ENCODE data around the gene TBXA2R.
"Not testable (repeated sequence)": the region's sequence is repeated elsewhere in the genome, so short reads cannot be mapped to it uniquely, and the experiment has no call there.

Gene TBXA2R

DNA sequence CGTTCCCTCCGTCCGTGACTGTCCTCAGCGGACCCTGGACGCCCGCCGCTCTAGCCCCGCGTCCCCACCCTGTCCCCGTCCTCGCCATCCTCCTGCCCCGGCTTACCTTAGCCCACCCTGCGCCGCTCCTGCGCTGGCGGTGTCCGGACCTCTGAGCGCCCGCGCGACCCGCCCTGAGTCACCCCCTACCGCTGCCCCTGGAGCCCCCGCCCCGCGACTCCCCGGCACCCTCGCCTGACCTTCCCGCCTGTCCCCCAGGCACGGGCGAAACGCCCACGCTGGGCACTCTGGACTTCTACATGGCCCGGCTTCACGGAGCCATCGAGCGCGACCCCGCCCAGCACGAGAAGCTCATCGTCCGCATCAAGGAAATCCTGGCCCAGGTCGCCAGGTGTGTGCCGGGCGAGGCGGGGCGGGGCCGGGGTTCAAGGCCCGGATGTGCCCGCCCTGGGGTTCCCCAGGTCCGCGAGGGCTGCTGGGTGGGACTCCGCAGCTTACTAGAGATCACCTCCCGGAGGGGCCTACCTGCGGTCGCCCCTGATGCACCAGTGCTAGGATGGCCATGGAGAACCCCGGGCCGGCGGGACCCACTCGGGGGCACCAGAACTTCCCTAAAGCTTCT, 28.8 kb downstream of the TBXA2R start:
- DNase-seq (ENCODE audit: low spot score) = no peak

DNA sequence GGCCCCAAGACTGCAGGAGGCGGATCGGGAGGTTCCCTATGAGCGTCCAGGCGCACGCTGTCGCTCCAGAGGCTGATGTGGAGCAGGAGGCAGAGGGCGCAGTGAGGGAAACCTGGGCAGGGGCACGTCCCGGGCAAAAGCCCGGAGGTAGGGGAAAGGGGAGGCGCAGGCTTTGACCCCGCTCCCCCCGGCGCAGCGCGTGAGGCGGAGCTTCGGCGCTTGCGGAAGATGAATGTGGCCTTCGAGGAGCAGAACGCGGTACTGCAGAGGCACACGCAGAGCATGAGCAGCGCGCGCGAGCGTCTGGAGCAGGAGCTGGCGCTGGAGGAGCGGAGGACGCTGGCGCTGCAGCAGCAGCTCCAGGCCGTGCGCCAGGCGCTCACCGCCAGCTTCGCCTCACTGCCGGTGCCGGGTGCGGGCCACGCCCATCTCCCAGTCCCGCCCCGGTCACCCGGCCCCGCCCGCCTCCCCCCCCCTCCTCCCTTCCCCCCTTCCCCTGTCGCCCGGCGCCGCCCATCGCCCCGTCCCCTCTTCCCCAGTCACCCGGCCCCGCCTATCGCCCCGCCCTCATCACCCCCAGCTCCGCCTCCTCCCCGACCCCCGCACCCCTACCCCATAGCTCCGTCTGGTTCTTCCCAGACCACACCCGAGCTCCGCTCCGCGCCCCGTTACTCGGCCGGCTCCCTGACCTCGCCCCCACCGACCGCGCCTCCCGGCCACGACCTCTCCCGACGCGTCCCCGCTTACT, 29.8 kb downstream of the TBXA2R start:
- peak; percentile 62 for DNase-seq (ENCODE audit: low spot score)

DNA sequence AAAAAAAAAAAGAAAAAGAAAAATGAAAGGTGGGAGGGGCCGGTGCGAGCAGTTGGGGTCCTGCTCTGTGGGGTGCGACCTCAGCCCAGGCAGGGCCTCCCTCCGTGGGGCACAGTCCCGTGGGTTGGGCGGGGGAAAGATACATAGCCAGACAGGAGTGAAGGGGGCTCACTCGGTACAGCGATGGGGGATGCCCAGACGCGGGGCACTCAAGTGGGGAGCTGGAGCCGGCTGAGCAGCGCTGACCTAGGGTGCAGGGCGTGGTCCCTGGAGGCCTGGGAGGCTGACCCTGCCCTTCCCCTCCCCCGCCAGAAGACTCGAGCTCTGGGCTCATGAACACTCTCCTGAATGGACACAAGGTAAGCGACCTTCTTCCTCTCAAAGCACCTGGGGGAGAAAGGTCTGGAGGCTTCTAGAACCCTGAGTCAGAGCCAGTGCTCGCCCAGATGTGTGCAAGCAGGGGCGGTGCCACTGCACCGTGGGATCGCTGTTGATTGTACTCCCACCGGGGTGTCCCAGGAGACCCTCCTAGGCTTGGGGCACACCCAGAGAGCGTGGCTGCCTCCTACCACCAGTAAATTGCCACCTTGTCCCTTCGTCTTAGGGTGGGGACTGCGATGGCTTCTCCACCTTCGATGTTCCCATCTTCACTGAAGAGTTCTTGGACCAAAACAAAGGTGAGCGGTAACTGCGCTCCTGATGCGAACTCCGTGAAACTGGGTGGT, 30.6 kb downstream of the TBXA2R start:
- no peak for DNase-seq (ENCODE audit: low spot score)

DNA sequence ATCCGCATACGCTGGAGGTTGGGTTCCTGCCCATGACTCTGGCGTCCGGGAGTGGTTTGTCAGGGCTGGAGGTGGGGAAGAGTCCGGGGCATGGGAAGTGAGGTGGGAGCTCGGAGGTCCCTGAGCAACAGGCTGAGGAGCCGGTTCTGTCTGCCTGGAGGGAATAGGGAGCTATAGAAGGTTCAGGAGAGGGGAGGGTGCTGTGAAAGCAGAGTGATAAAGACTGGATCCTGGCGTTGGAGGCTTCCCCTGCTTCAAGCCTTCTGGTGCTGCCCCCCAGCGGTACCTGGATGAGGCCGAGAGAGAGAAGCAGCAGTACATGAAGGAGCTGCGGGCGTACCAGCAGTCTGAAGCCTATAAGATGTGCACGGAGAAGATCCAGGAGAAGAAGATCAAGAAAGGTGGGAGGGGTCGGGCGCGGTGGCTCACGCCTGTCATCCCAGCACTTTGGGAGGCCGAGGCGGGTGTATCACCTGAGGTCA, 31.4 kb downstream of the TBXA2R start:
- DNase-seq (ENCODE audit: low spot score) = no peak

DNA sequence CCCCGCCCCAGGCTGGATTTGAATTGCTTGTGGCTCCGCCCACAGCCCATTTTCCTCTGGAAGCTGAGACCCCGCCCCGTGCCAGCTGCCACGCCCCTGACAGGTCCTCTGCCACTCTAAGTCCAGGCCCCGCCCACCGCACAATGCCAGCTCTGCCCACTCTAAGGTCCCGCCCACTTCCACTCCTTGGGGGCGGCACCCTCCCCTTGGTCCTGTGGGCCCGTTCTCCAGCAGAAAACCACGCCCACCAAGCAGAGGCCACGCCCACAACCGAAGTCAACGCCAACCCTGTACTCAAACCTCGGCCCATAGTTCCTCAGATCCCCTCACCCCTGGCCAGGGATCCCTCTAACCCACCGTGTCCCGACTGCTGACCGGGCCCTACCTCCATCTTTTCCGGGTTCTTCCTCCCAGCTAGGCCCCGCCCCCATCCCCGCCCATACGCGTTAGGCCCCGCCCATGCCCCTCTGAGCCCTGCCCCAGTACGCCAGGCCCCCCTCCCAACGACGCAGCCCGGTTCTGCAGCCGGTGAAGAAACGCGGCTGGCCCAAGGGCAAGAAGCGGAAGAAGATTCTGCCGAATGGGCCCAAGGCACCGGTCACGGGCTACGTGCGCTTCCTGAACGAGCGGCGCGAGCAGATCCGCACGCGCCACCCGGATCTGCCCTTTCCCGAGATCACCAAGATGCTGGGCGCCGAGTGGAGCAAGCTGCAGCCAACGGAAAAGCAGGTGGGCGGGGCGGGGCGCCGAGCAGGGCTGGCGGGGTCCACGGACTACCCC, 32.6 kb downstream of the TBXA2R start:
- peak; percentile 88 for DNase-seq (ENCODE audit: low spot score)

DNA sequence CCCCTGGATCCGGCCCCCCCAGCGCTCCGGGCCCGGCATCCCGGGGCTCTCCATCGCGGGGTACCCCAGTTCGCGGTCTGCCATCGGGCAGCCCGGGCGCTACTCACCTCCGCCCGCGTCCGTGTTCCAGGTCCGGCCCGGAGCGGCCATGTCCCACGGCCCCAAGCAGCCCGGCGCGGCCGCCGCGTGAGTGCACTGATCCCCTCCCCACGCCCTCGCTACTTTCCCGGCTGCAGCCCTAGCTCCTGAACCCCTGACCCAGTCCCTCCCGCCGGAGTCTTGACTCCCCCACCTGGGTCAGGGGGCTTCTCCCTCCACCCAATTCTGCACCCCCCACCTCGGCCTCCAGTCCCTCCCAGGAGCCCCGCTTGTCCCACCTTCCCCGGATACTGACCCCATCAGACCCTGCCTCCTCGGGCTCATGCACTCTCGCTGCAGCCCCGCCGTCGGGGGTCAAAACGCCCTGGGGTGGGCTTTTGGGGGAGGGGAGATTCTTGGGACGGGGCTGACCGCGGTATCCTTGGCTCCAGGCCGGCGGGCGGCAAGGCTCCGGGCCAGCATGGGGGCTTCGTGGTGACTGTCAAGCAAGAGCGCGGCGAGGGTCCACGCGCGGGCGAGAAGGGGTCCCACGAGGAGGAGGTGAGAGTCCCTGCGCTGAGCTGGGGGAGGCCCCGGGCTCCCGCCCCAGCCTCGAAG, 33.4 kb downstream of the TBXA2R start:
- no peak for DNase-seq (ENCODE audit: low spot score)

DNA sequence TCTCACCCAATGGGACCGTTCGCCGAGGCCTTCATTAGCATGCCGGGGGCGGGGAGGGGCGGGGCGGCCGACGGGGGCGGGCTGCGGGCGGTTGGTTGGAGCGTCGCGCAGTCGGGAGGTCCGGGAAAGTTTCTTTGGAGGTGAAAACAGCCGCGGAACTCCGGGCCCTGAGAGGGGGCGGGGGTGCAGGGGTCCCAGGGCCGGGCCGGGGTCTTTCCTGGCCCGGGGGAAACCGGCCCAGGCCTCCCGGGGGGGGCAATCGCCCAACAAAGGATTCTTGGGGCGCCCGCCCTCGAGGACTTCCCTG, 33.9 kb downstream of the TBXA2R start, which contains the start of gene HMG20B:
Gene HMG20B, plus strand, starts transcription at position 90 of the 307 bp plus-strand sequence. CDS start 366 bp downstream, outside the sequence.
- DNase-seq (ENCODE audit: low spot score) = no peak

DNA sequence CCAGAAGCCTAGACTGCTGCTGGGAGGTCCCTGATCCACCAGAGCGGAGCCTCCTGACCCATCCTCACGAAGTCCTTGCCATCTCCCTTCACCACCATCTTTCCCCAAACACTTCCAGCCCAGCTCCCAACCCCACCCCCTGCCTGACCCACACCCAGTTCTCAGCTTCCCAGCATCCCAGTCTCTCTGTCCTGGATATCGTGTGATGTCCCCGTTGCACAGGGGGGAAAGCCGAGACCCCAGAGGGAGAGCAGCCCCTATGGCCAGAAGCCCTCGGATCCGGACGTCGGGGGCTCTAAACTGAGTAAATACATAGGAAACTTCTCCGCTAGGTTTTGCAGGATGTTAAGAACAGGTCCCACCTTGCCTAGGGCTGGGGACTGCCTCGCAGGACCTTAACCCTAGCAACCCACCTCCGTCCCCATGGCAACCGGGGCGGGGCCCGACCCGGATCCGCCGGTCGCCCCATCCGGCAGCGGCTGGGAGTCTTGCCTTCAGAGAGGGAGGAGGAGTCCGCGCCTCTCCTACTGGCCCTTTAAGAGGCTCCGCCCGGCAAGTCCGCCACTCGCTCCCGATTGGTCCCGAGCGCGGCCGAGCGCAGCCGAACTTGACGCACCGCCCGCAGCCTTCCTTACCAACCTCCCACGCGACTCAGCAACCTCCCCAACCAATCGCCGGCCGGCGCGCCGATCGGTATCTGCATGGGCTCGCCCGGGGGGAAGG, 34.4 kb downstream of the TBXA2R start:
- peak; percentile 96 for DNase-seq (ENCODE audit: low spot score)

DNA sequence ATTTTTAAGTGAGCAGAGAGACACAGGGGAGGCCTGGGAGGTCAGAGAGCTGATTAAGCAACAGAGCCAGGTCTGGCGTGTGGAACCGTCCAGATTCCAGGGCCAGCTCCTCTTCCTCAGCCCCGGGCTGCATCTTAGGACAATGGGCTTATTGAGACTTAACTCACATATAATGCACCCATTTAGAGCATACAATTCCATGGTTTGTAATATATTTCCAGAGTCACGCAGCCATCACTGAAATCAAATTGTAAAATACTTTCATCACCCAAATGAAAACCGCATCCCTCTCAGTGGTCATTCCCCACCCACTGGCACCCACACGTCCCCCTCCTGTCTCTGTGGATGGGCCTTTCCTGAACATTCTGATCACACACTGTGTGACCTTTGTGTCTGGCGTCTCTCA, 36.1 kb downstream of the TBXA2R start:
- no peak for DNase-seq (ENCODE audit: low spot score)

DNA sequence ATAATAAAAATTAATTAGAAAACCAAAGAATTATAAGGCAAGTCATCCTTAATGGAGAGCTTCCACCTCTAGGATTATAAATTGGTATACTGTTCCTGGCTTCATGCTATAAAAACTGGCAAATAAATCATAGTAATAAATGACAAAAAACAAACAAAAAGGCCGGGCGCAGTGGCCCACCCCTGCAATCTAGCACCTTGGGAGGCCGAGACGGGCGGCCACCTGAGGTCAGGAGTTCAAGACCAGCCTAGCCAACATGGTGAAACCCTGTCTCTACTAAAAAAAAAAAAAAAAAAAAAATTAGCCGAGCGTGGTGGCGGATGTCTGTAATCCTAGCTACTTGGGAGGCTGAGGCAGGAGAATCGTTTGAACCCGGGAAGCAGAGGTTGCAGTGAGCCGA, 36.6 kb downstream of the TBXA2R start:
- DNase-seq (ENCODE audit: low spot score) = not testable (repeated sequence)

DNA sequence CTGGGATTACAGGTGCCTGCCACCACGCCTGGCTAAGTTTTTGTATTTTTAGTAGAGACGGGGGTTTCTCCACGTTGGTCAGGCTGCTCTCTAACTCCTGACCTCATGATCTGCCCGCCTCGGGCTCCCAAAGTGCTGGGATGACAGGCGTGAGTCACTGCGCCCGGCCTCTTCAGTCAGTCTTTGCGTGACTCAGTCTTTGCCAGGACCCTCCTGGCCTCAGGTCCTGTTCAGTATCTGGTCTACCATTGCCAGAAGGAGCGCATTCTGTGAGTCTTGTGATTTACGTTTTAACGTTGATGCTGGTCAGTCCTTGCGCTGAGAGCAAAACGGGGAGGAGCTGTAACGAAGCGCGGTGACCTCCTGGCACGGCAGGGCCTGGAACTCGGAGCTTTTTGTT, 41.5 kb downstream of the TBXA2R start:
- DNase-seq (ENCODE audit: low spot score) = no peak

DNA sequence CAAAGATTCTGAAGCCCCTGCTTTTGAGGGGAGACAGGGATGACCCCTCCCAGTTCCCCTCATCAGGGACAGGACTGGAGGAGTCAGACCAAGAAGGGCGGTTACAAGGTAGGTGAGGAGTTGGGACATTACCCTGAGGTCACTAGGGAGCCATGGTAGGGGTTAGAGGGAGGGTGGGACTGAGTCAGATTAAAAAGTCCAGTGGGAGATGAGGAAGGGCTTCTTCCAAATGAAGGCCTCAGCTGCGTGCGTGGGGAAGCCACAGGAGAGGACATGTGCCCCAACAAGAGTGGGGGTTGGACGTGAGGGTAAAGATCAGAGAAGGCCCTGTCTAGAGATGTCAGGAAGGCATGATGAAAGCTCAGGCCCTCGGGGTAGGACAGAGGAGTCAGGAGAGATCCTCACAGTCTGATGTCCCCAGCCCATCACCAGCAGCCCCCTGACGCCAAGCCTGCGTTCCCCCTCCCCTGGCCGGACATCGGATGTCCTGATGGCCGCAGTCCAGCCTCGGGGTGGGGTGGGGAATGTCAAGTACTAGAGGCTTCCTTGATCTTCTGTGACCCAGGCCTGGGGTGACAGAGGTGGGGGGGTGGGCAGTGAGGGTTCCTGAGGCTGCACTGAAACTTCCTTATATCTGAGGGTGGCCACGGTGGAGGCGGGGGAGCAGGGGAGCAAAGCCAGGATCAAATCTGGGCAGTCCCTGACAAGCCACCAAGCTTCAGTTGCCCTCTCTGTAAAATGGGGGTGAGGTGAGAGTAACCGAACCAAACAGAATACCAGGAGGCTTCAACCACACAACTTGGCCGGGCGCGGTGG, 42.8 kb downstream of the TBXA2R start:
- no peak for DNase-seq (ENCODE audit: low spot score)

DNA sequence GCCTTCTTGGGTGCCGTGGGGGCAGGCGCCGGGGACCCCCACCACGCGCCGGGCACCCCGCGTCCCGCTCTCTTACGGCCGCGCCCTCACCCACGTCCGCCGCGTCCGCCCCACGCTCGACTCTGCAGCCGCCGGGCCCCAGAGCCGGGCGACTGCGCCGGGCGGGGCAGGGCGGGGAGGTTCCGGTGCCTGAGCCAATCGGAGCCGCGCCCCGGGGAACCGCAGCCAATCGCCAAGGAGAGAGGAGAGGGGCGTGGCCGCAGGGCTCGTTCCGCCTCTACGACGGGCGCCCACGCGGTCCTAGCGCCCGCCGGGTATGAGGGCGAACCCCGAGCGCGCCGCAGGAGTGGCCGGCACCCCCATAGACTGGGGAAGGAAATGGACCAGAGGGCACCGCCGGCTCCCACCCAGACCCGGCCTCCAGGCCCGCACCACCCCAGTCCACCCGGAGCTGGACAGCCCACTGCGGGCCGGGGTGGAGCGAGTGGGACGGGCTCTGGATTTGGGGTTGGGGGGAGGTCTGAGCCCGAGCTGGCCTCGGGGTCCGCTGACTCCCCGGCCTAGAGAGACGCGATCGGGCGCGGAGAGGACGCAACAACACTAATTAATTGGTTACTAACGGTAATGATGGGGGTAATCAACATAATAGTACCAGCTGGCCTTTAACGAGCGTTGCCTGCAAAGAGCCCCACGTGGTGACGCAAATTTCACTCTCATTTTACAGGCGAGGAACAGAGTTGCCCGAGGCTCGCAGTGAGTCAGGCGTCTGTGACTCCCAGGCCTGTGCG, 49.0 kb downstream of the TBXA2R start, which contains the start of gene MFSD12:
Gene MFSD12, minus strand, starts transcription at position 126 of the 788 bp plus-strand sequence. CDS start 183 bp downstream, outside the sequence.
- peak; percentile 84 for DNase-seq (ENCODE audit: low spot score)

DNA sequence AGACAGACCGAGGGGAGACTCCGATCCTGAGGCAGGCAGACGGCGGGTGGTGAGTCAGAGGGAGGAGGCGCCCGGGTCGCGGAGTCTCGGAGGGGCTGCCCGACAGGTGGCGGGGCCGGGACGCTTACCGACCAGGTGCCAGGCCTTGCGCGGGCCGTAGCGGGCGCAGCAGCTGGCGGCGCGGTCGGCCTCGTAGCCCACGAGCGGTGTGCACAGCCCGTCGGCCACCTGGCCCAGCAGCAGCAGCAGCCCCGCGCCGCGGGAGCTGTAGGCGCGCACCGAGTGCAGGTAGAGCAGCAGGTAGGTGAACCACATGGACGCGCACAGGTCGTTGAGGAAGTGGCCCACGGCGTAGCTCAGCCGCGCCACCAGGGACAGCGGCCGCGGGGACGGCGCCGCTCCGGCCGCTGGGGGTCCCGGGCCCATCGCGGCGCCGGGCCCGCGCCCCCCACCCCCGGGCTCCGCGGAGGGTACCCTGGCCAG, 49.7 kb downstream of the TBXA2R start:
- DNase-seq (ENCODE audit: low spot score) = no peak

DNA sequence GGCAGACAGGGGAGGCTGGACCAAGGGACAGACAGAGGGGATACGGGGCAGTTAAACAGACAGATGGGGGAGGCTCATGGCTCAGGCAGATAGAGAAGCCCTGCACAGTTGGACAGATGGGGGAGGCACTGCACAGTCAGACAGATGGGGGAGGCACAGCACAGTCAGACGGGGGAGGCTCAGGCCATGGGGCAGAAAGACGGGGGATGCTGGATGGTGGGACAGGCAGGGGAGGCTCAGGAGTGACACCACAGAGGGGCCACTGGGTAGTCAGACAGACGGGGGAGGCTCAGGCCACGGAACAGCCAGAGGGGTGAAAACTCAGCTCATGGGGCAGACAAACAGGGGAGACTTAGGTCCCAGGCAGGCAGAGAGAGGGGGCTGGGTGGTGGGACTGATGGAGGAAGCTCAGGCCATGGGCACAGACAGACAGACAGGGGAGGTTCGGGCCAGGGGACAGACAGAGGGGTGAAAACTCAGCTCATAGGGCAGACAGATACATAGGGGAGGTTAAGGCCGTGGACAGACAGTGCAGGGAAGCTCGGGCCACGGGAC, 50.2 kb downstream of the TBXA2R start:
- no peak for DNase-seq (ENCODE audit: low spot score)

DNA sequence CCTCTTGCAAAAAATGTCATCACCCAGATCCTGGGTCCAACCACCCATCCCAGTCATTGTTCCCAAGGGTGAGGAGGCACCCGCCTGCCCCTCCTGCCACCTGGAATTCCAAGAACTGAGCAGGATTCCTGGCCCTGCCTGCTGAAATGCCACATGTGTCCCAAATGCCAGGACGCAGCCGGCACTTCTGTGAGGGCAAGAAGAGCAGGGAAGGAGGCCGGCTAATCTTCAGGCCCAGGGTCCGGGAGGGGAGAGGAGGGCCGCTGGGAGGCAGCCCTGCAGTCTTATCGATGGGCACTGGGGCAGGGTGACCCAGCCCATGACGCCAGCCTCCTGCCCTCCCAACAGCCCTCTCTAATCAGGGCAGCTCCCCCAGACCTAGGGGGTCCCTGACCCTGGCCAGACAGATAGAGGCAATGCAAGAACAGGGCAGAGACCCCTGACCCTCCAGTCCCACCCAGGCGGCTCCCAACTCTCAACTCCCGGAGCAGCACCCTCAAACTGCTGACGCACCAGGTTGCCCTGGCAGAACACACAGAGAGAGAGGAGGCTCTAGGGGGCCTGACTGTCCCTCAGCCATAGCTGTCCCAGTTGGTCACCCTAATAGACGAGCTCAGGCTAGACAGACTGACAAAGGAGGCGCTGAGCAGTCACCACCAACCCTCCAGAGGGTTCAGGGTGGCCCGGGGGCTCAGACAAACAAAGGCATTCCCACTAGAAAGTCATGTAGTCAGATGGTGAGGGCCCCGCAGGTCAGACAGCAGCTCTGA, 50.8 kb downstream of the TBXA2R start:
- no peak for DNase-seq (ENCODE audit: low spot score)

DNA sequence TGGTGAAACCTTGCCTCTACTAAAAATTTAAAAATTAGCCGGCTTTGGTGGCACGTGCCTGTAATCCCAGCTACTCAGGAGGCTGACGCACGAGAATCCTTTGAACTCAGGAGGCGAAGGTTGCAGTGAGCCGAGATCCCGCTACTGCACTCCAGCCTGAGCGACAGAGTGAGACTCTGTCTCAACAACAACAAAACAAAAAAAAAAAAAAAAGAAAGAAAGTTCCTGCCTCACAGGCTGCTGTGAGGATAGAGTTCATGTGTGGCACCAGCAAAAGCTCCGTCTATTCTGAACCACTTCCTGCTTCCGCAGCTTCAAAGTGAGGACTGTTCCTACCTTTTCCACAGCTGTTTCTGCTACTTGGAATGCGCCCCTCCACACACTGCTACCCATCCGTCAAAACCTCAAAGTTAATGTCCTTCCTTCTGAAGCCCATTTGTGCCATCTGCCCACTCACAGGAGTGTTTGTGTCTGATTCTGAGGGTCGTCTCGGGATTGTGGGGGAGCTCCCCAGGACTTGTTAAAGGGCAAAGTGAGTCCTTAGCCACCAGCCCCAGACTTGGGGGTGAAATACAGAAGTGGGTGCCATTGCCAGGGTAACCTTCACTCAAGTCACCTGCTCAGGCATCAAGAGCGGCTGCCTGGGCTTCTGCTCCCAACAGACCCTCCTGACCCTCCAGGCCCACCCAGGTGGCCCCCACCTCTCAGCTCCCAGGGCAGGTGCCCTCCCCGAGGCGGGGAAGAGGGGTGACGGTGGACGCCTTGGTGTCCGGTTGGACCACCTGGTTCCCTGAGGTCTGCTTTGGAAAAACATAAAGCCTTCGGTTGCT, 52.2 kb downstream of the TBXA2R start:
- no peak for DNase-seq (ENCODE audit: low spot score)

All from SW480 (cell line).